Neural cell (in vitro differentiated cells): ENCODE measurements around the gene FUT8. TPM values are rescaled to one million over a fixed set of nuclear protein-coding genes. Genes with fewer than 3 reads are reported as not detected.

Experiments used
- H2AFZ ChIP-seq: fragments of 200-600, 300-800 bp; sonication (generic), shearing (Covaris generic); 2 replicates; pipeline ENCODE4 v1.6.0; 2014; ENCODE audit warnings: low read depth, mild to moderate bottlenecking, antibody characterized with exemption, low read length, moderate library complexity
- H3F3A ChIP-seq: fragments of 200-600 bp; shearing (Covaris generic); 2 replicates; pipeline ENCODE4 v1.6.1; 2016; ENCODE audit warnings: mild to moderate bottlenecking, moderate library complexity, mixed read lengths, antibody characterized with exemption, low read length; ENCODE audit not compliant: insufficient read depth, poor library complexity, severe bottlenecking
- H3K27ac ChIP-seq: fragments of 200-600, 300-800 bp; sonication (generic), shearing (Covaris generic); 2 replicates; pipeline ENCODE4 v1.5.1; 2014; ENCODE audit warnings: mild to moderate bottlenecking, low read length, moderate library complexity
- H3K27me3 ChIP-seq: fragments of 300-800, 200-600 bp; sonication (generic), shearing (Covaris generic); 2 replicates; pipeline ENCODE4 v1.6.0; 2014; ENCODE audit warnings: mild to moderate bottlenecking, low read depth, low read length, moderate library complexity; ENCODE audit not compliant: insufficient read depth
- H3K36me3 ChIP-seq: fragments of 300-800, 200-600 bp; sonication (generic), shearing (Covaris generic); 2 replicates; pipeline ENCODE4 v1.5.1; 2014; ENCODE audit warnings: mild to moderate bottlenecking, antibody characterized with exemption, low read length, moderate library complexity; ENCODE audit not compliant: insufficient read depth
- H3K4me2 ChIP-seq: fragments of 300-800, 200-600 bp; sonication (generic), shearing (Covaris generic); 2 replicates; pipeline ENCODE4 v1.6.0; 2014; ENCODE audit warnings: mild to moderate bottlenecking, low read length
- H3K4me3 ChIP-seq: fragments of 300-800, 200-600 bp; sonication (generic), shearing (Covaris generic); 2 replicates; pipeline ENCODE4 v1.5.1; 2014; ENCODE audit warnings: mild to moderate bottlenecking, low read length, moderate library complexity
- H3K79me2 ChIP-seq: fragments of 200-600 bp; shearing (Covaris generic); replicated peaks from 2 replicates; pipeline ENCODE4 v1.6.0; 2014; ENCODE audit warnings: mild to moderate bottlenecking, low read length, moderate library complexity; ENCODE audit not compliant: insufficient read depth
- H3K9ac ChIP-seq: fragments of 300-800, 200-600 bp; sonication (generic), shearing (Covaris generic); 2 replicates; pipeline ENCODE4 v1.6.1; 2016; ENCODE audit warnings: mild to moderate bottlenecking, low read length, mixed read lengths
- H3K9me2 ChIP-seq: fragments of 200-600 bp; shearing (Covaris generic); 2 replicates; pipeline ENCODE4 v1.6.1; 2016; ENCODE audit warnings: mild to moderate bottlenecking, low read length, mixed read lengths; ENCODE audit not compliant: insufficient read depth
- H3K9me3 ChIP-seq: fragments of 200-600, 300-800 bp; sonication (generic), shearing (Covaris generic); 2 replicates; pipeline ENCODE4 v1.6.1; 2016; ENCODE audit warnings: mild to moderate bottlenecking, mixed run types, low read length, moderate library complexity, mixed read lengths
- H4K20me1 ChIP-seq: fragments of 200-600 bp; shearing (Covaris generic); 2 replicates; pipeline ENCODE4 v1.6.1; 2016; ENCODE audit warnings: mild to moderate bottlenecking, mixed run types; ENCODE audit not compliant: insufficient read depth
- EP300 ChIP-seq: fragments of 450-650 bp; conservative IDR thresholded peaks from 2 replicates; pipeline ENCODE4 v1.6.1; 2014; ENCODE audit warnings: antibody characterized with exemption, mild to moderate bottlenecking, moderate library complexity; ENCODE audit not compliant: poor library complexity, severe bottlenecking
- EZH2 ChIP-seq: fragments of 200-600, 300-800 bp; shearing (Covaris generic), sonication (generic); IDR thresholded peaks from 2 replicates; pipeline ENCODE4 v1.6.1; 2014; ENCODE audit warnings: antibody characterized with exemption, low read length, borderline replicate concordance, mild to moderate bottlenecking; ENCODE audit not compliant: insufficient read depth, poor library complexity, severe bottlenecking
- MXI1 ChIP-seq: fragments of 450-650 bp; conservative IDR thresholded peaks from 2 replicates; pipeline ENCODE4 v1.6.1; 2014; ENCODE audit warnings: antibody characterized with exemption, mild to moderate bottlenecking; ENCODE audit not compliant: poor library complexity, severe bottlenecking
- POLR2AphosphoS5 ChIP-seq: IDR thresholded peaks from 2 replicates; pipeline ENCODE4 v1.6.1; 2012
- RAD21 ChIP-seq: fragments of 450-650 bp; conservative IDR thresholded peaks from 2 replicates; pipeline ENCODE4 v1.6.1; 2014; ENCODE audit warnings: antibody characterized with exemption, mild to moderate bottlenecking, moderate library complexity
- REST ChIP-seq: IDR thresholded peaks from 2 replicates; pipeline ENCODE4 v1.6.1; 2012; ENCODE audit warnings: borderline replicate concordance
- SMC3 ChIP-seq: fragments of 450-650 bp; conservative IDR thresholded peaks from 2 replicates; pipeline ENCODE4 v1.6.1; 2014; ENCODE audit warnings: antibody characterized with exemption, mild to moderate bottlenecking, moderate library complexity; ENCODE audit not compliant: poor library complexity
- TAF1 ChIP-seq: IDR thresholded peaks from 2 replicates; pipeline ENCODE4 v1.6.1; 2012; ENCODE audit warnings: low read depth
- polyA plus RNA-seq: library from polyadenylated mRNA; depleted of rRNA; stranded (reverse); fragments of >200 nt; gene quantifications from 2 replicates; pipeline ENCODE4 v1.2.3, GENCODE V29; 2014
- TF ChIP-seq, protein P1 (sequence below): fragments of 450-650 bp; IDR thresholded peaks from 2 replicates; pipeline ENCODE4 v1.5.1; 2014; ENCODE audit warnings: antibody characterized with exemption, mild to moderate bottlenecking, moderate library complexity; ENCODE audit not compliant: poor library complexity, severe bottlenecking

The FUT8 gene
- polyA plus RNA-seq, 1 donor from 2014 or later, result 72.8 TPM

DNA sequence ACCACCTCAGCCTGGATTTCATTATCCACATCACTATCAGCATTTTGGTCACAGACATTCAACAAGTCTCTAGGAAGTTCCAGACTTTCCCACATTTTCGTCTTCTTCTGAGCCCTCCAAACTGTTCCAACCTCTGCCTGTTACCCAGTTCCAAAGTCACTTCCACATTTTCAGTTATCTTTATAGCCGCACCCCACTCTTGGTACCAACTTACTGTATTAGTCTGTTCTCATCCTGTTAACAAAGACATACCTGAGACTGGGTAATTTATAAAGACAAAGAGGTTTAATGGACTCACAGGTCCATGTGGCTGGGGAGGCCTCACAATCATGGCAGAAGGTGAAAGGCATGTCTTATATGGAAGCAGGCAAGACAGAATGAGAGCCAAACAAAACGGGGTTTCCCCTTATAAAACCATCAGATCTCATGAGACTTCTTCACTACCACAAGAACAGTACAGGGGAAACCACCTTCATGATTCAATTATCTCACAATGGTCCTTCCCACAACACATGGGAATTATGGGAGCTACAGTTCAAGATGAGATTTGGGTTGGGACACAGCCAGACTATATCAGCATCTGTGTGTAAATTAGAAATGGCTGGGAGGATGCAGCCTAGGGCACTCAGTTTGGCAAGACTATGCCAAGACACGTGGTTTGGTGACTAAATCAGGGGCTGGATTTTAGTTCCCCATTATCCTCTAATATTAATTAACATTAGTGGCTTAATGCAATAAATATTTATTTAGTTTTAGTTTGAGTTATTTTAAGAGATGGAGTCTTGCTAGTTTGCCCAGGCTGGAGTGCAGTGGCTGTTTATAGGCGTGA, 16.2 kb upstream of the FUT8 start:
- no peaks in the 10 kb centered on the region for H3K79me2 ChIP-seq
- no peaks in the 10 kb centered on the region for H3K9me2 ChIP-seq
- no peaks in the 10 kb centered on the region for H3F3A ChIP-seq
- no peak overlapping the region for H3K4me2 ChIP-seq
- H3K9ac ChIP-seq, result no peak overlapping the region
- no peak overlapping the region for H3K27ac ChIP-seq
- H4K20me1 ChIP-seq, result no peaks in the 10 kb centered on the region
- TF ChIP-seq SMC3, result no peak
- TF ChIP-seq, protein P1, sequence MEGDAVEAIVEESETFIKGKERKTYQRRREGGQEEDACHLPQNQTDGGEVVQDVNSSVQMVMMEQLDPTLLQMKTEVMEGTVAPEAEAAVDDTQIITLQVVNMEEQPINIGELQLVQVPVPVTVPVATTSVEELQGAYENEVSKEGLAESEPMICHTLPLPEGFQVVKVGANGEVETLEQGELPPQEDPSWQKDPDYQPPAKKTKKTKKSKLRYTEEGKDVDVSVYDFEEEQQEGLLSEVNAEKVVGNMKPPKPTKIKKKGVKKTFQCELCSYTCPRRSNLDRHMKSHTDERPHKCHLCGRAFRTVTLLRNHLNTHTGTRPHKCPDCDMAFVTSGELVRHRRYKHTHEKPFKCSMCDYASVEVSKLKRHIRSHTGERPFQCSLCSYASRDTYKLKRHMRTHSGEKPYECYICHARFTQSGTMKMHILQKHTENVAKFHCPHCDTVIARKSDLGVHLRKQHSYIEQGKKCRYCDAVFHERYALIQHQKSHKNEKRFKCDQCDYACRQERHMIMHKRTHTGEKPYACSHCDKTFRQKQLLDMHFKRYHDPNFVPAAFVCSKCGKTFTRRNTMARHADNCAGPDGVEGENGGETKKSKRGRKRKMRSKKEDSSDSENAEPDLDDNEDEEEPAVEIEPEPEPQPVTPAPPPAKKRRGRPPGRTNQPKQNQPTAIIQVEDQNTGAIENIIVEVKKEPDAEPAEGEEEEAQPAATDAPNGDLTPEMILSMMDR, result no peak
- no peak for TF ChIP-seq EP300
- TF ChIP-seq TAF1, result no peak
- no peak for TF ChIP-seq MXI1
- TF ChIP-seq REST, result no peak
- TF ChIP-seq RAD21, result no peak
- no peak for TF ChIP-seq EZH2
- no peak for TF ChIP-seq POLR2AphosphoS5
- H2AFZ ChIP-seq, result no peak overlapping the region
- no peak overlapping the region for H3K4me3 ChIP-seq
- H3K27me3 ChIP-seq, result no peaks in the 10 kb centered on the region
- no peaks in the 10 kb centered on the region for H3K36me3 ChIP-seq
- H3K9me3 ChIP-seq, result peaks cover 5% of the 10 kb centered on the region

- Histone ChIP-seq H3K9ac (no peak overlapping the region), H3K79me2 (no peaks in the 10 kb centered on the region), H3K36me3 (no peaks in the 10 kb centered on the region), H3F3A (no peaks in the 10 kb centered on the region), H3K27ac (no peak overlapping the region), H4K20me1 (no peaks in the 10 kb centered on the region), H3K4me2 (no peak overlapping the region), H3K9me3 (no peaks in the 10 kb centered on the region), H3K4me3 (no peak overlapping the region), H3K9me2 (no peaks in the 10 kb centered on the region), H2AFZ (no peak overlapping the region), H3K27me3 (no peaks in the 10 kb centered on the region)
- TF ChIP-seq, protein P1, result no peak
- TF ChIP-seq EP300 (no peak), POLR2AphosphoS5 (no peak), MXI1 (no peak), REST (no peak), RAD21 (no peak), SMC3 (no peak), TAF1 (no peak), EZH2 (no peak)
These were observed 9.3 kb upstream of the FUT8 start for GRCh38 chr14:65403231-65403630.
